ENCODE data around the gene OPCML. TPM values are rescaled to one million over a fixed set of nuclear protein-coding genes. Genes with fewer than 3 reads are reported as not detected.

OPCML gene
- total and polyA plus RNA-seq, 2 of the 13 experiments (the other 11 are each of a cell fraction or from before 2014, with no cell fraction given), result not detected

- no peak for TF ChIP-seq ZNF407 (CRISPR knock-in tag; IDR thresholded peaks at IDR 0.05; ENCODE audit: not compliant biosample characterization)
Measured at GRCh38 chr11:132942611-132943356, 589.5 kb downstream of the OPCML start (continued).

- no peak for ATAC-seq
- Histone ChIP-seq H3K27me3 (ENCODE audit: control insufficient read depth in 1 of 2, insufficient read depth in 2 of 2, low read length in 2 of 2) (0 out of 5 replicates have a peak, but pooled peaks cover 0 to 7% of the 10 kb centered on the region in 2 experiments), H3K79me2 (ENCODE audit: insufficient read depth, low read length) (no peaks in the 10 kb centered on the region), H3K4me2 (ENCODE audit: low read depth, low read length) (no peak overlapping the region), H3K27ac (ENCODE audit: extremely low read length, insufficient read depth, low read length) (no peak overlapping the region), H3K9ac (ENCODE audit: insufficient read depth, low read depth, low read length) (no peak overlapping the region), H3K36me3 (replicated peaks in 1 of 2; ENCODE audit: control insufficient read depth in 1 of 2, insufficient read depth in 2 of 2, low read length in 2 of 2) (no peaks in the 10 kb centered on the region), H4K20me1 (ENCODE audit: insufficient read depth, low read length) (no peaks in the 10 kb centered on the region), H3K4me1 (ENCODE audit: insufficient read depth, low read length) (no peaks in the 10 kb centered on the region), H2AFZ (ENCODE audit: low read length) (no peak overlapping the region), H3K9me3 (ENCODE audit: low read length) (no peaks in the 10 kb centered on the region), H3K4me3 (replicated peaks in 1 of 3; ENCODE audit: insufficient read depth in 1 of 3, low read depth in 2 of 3, low read length in 3 of 3) (no peak overlapping the region)
- no peak for DNase-seq (ENCODE audit: low spot score)
- TF ChIP-seq NR1H2 (CRISPR knock-in tag; IDR thresholded peaks at IDR 0.05; ENCODE audit: borderline replicate concordance, low read depth) (no peak), ZNF143 (CRISPR knock-in tag; IDR thresholded peaks at IDR 0.05) (no peak)
- FAIRE-seq, result no peak
- no TSS peak for BruUV-seq (replicated peaks)
- in situ Hi-C loops (cut with HindIII; ENCODE audit: extremely low pct_ligation_motif_present, low pct_unique_long_range_greater_than_20kb) (loop anchor here (25.0 kb wide), 1 partner anchor 1079 kb away; no protein-coding TSS in a partner anchor), intact Hi-C loops (cut with micrococcal nuclease; ENCODE audit: unreplicated experiment) (no loop called here)
- 0% methylated on average over 2 of the region's 3 CpGs for WGBS (ENCODE audit: low lambda C conversion rate)
- POLR2A ChIA-PET, result no interaction called here
- CTCF ChIA-PET (ENCODE audit: low intra/inter-chr PET ratio, low total read pairs), result interaction anchor here (0.9 kb wide), 1 partner anchor 1074 kb away, joined by 3 read pairs; no protein-coding TSS in a partner anchor
Measured at GRCh38 chr11:132941761-132942160, 590.5 kb downstream of the OPCML start.

All from HepG2 (cell line).